ENCODE results near the gene KRTAP2-3.

- TF ChIP-seq CTCF (IDR thresholded peaks at IDR 0.05; ENCODE audit: poor library complexity, severe bottlenecking) (no peak), REST (IDR thresholded peaks at IDR 0.05; ENCODE audit: borderline replicate concordance) (no peak)
Measured at GRCh38 chr17:41010441-41010840, 49.5 kb downstream of the KRTAP2-3 start.
